ENCODE measurements around the gene SLC26A11. TPM values are rescaled to one million over a fixed set of nuclear protein-coding genes. Genes with fewer than 3 reads are reported as not detected.
"Not testable (repeated sequence)": the region's sequence is repeated elsewhere in the genome, so short reads cannot be mapped to it uniquely, and the experiment has no call there.

Gene SLC26A11
- total RNA-seq, 1 donor from 2014 or later, result 5.9 TPM

GRCh38 chr17:80275857-80276256 lies 55.6 kb downstream of the SLC26A11 start:
- H3K4me3 Mint-ChIP-seq; intact Hi-C loops (cut with micrococcal nuclease); DNase-seq (ENCODE audit: low spot score); H3K9me3 Mint-ChIP-seq; H3K27me3 Mint-ChIP-seq (ENCODE audit: insufficient read depth); H3K27ac Mint-ChIP-seq: not testable (repeated sequence)
- peaks cover 39% of the 10 kb centered on the region for H3K36me3 Mint-ChIP-seq (ENCODE audit: low read depth)
- H3K4me1 Mint-ChIP-seq (ENCODE audit: low read depth), result peaks cover 33% of the 10 kb centered on the region

GRCh38 chr17:80277751-80278671 lies 57.8 kb downstream of the SLC26A11 start:
- intact Hi-C loops (cut with micrococcal nuclease), result no loop called here
- Mint-ChIP-seq H3K36me3 (ENCODE audit: low read depth) (peaks cover 40% of the 10 kb centered on the region), H3K9me3 (no peaks in the 10 kb centered on the region), H3K4me1 (ENCODE audit: low read depth) (peaks cover 26% of the 10 kb centered on the region), H3K4me3 (no peak overlapping the region), H3K27me3 (ENCODE audit: insufficient read depth) (no peaks in the 10 kb centered on the region), H3K27ac (peak overlapping the region; percentile 76)
- no peak for DNase-seq (ENCODE audit: low spot score)

- no peaks in the 10 kb centered on the region for H3K9me3 Mint-ChIP-seq
- H3K4me1 Mint-ChIP-seq (ENCODE audit: low read depth), result peaks cover 20% of the 10 kb centered on the region
- DNase-seq (ENCODE audit: low spot score), result no peak
- H3K27me3 Mint-ChIP-seq (ENCODE audit: insufficient read depth), result no peaks in the 10 kb centered on the region
- peaks cover 37% of the 10 kb centered on the region for H3K36me3 Mint-ChIP-seq (ENCODE audit: low read depth)
- H3K27ac Mint-ChIP-seq, result peak overlapping the region; percentile 74
- intact Hi-C loops (cut with micrococcal nuclease), result no loop called here
- H3K4me3 Mint-ChIP-seq, result no peak overlapping the region
These were observed 59.7 kb downstream of the SLC26A11 start for GRCh38 chr17:80279895-80280294.

GRCh38 chr17:80281516-80281915 lies 61.3 kb downstream of the SLC26A11 start:
- Mint-ChIP-seq H3K4me3 (no peak overlapping the region), H3K27me3 (ENCODE audit: insufficient read depth) (no peaks in the 10 kb centered on the region), H3K9me3 (no peaks in the 10 kb centered on the region), H3K4me1 (ENCODE audit: low read depth) (peaks cover 10% of the 10 kb centered on the region), H3K36me3 (ENCODE audit: low read depth) (peaks cover 30% of the 10 kb centered on the region), H3K27ac (peak overlapping the region; percentile 48)
- no peak for DNase-seq (ENCODE audit: low spot score)
- intact Hi-C loops (cut with micrococcal nuclease), result no loop called here

- Mint-ChIP-seq H3K9me3 (no peaks in the 10 kb centered on the region), H3K36me3 (ENCODE audit: low read depth) (peaks cover 35% of the 10 kb centered on the region), H3K4me1 (ENCODE audit: low read depth) (peaks cover 9% of the 10 kb centered on the region), H3K4me3 (no peak overlapping the region), H3K27ac (peak overlapping the region; percentile 18), H3K27me3 (ENCODE audit: insufficient read depth) (no peaks in the 10 kb centered on the region)
- DNase-seq (ENCODE audit: low spot score), result no peak
- intact Hi-C loops (cut with micrococcal nuclease), result no loop called here
These were observed 63.1 kb downstream of the SLC26A11 start for GRCh38 chr17:80283116-80283852.

GRCh38 chr17:80284631-80285030 lies 64.4 kb downstream of the SLC26A11 start:
- H3K4me1 Mint-ChIP-seq (ENCODE audit: low read depth), result peaks cover 9% of the 10 kb centered on the region

GRCh38 chr17:80285237-80285920 lies 65.2 kb downstream of the SLC26A11 start:
- intact Hi-C loops (cut with micrococcal nuclease), result no loop called here

More at GRCh38 chr17:80284631-80285030, 64.4 kb downstream of the SLC26A11 start:
- no peak overlapping the region for H3K4me3 Mint-ChIP-seq
- H3K27me3 Mint-ChIP-seq (ENCODE audit: insufficient read depth), result no peaks in the 10 kb centered on the region
- intact Hi-C loops (cut with micrococcal nuclease), result no loop called here
- H3K9me3 Mint-ChIP-seq, result no peaks in the 10 kb centered on the region
- H3K27ac Mint-ChIP-seq, result peak overlapping the region; percentile 38
- peaks cover 39% of the 10 kb centered on the region for H3K36me3 Mint-ChIP-seq (ENCODE audit: low read depth)
- no peak for DNase-seq (ENCODE audit: low spot score)

GRCh38 chr17:80286638-80286960 lies 66.4 kb downstream of the SLC26A11 start:
- H3K27me3 Mint-ChIP-seq (ENCODE audit: insufficient read depth), result no peaks in the 10 kb centered on the region
- intact Hi-C loops (cut with micrococcal nuclease), result no loop called here
- H3K27ac Mint-ChIP-seq, result no peak overlapping the region
- peaks cover 5% of the 10 kb centered on the region for H3K4me1 Mint-ChIP-seq (ENCODE audit: low read depth)
- H3K4me3 Mint-ChIP-seq, result no peak overlapping the region
- no peaks in the 10 kb centered on the region for H3K9me3 Mint-ChIP-seq
- peaks cover 38% of the 10 kb centered on the region for H3K36me3 Mint-ChIP-seq (ENCODE audit: low read depth)
- DNase-seq (ENCODE audit: low spot score), result no peak

More at GRCh38 chr17:80285237-80285920, 65.2 kb downstream of the SLC26A11 start:
- Mint-ChIP-seq H3K27me3 (ENCODE audit: insufficient read depth) (no peaks in the 10 kb centered on the region), H3K4me3 (no peak overlapping the region), H3K4me1 (ENCODE audit: low read depth) (peaks cover 5% of the 10 kb centered on the region), H3K9me3 (no peaks in the 10 kb centered on the region), H3K27ac (no peak overlapping the region), H3K36me3 (ENCODE audit: low read depth) (peaks cover 40% of the 10 kb centered on the region)
- DNase-seq (ENCODE audit: low spot score), result no peak

GRCh38 chr17:80287038-80287437 lies 66.8 kb downstream of the SLC26A11 start:
- Mint-ChIP-seq H3K27me3 (ENCODE audit: insufficient read depth) (no peaks in the 10 kb centered on the region), H3K4me3 (no peak overlapping the region), H3K9me3 (no peaks in the 10 kb centered on the region), H3K4me1 (ENCODE audit: low read depth) (peaks cover 5% of the 10 kb centered on the region), H3K27ac (peak overlapping the region; percentile 72), H3K36me3 (ENCODE audit: low read depth) (peaks cover 39% of the 10 kb centered on the region)
- intact Hi-C loops (cut with micrococcal nuclease), result no loop called here
- no peak for DNase-seq (ENCODE audit: low spot score)

- peaks cover 40% of the 10 kb centered on the region for H3K36me3 Mint-ChIP-seq (ENCODE audit: low read depth)
- DNase-seq (ENCODE audit: low spot score), result no peak
- intact Hi-C loops (cut with micrococcal nuclease), result no loop called here
- H3K4me1 Mint-ChIP-seq (ENCODE audit: low read depth), result peaks cover 5% of the 10 kb centered on the region
- no peaks in the 10 kb centered on the region for H3K27me3 Mint-ChIP-seq (ENCODE audit: insufficient read depth)
- peak overlapping the region; percentile 68 for H3K27ac Mint-ChIP-seq
- H3K4me3 Mint-ChIP-seq, result no peak overlapping the region
- no peaks in the 10 kb centered on the region for H3K9me3 Mint-ChIP-seq
These were observed 67.8 kb downstream of the SLC26A11 start for GRCh38 chr17:80287806-80288567.

GRCh38 chr17:80289616-80290015 lies 69.4 kb downstream of the SLC26A11 start:
- DNase-seq (ENCODE audit: low spot score), result no peak
- no peaks in the 10 kb centered on the region for H3K27me3 Mint-ChIP-seq (ENCODE audit: insufficient read depth)
- H3K9me3 Mint-ChIP-seq, result no peaks in the 10 kb centered on the region
- peak overlapping the region; percentile 34 for H3K27ac Mint-ChIP-seq
- H3K4me3 Mint-ChIP-seq, result no peak overlapping the region
- peaks cover 44% of the 10 kb centered on the region for H3K36me3 Mint-ChIP-seq (ENCODE audit: low read depth)
- peaks cover 7% of the 10 kb centered on the region for H3K4me1 Mint-ChIP-seq (ENCODE audit: low read depth)
- intact Hi-C loops (cut with micrococcal nuclease), result no loop called here

GRCh38 chr17:80290156-80290555 lies 69.9 kb downstream of the SLC26A11 start:
- Mint-ChIP-seq H3K27ac (peak overlapping the region; percentile 67), H3K27me3 (ENCODE audit: insufficient read depth) (no peaks in the 10 kb centered on the region), H3K4me3 (no peak overlapping the region), H3K4me1 (ENCODE audit: low read depth) (peaks cover 5% of the 10 kb centered on the region), H3K36me3 (ENCODE audit: low read depth) (peaks cover 42% of the 10 kb centered on the region), H3K9me3 (no peaks in the 10 kb centered on the region)
- intact Hi-C loops (cut with micrococcal nuclease), result no loop called here
- no peak for DNase-seq (ENCODE audit: low spot score)

Measured in activated T-helper 1 cell treated with anti-CD3 and anti-CD28 coated beads, Interleukin-12 subunit alpha, Interleukin-12 subunit beta, Interleukin-2, Interleukin-4 antibody, amounts not matched to agents 30 ng/mL and 10 ng/mL and 1 ng/mL, durations not matched to agents 14 hours and 24 hours and 36 hours (primary cell).